Measurements from ENCODE around the gene MRPS27. TPM values are rescaled to one million over a fixed set of nuclear protein-coding genes. Genes with fewer than 3 reads are reported as not detected.

Gene MRPS27
- total and polyA plus RNA-seq, 10 donors: 23.5 to 55.5 (median 42.6) TPM

DNA sequence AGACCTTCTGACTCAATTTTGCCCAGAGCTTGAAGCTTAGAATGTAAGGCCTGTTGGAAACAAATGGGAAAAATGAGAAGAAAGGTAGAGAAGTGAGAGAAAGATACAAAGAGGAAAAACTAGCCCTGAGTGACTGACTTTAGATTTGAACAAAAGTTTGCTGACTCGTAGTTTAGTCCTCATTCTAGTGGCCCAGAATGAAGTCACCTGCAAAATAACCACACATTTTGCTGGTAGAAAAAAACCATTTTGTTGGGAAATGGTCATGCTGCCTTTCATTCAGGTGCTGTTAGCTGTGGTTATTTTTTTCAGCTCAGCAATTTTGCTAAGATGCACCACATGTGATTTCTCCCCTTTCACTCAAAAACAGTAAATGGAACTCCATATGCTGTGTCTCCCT lies 98.9 kb downstream of the MRPS27 start:
- TF ChIP-seq CTCF (IDR thresholded peaks at IDR 0.05 in 8 of 11, conservative IDR thresholded peaks at IDR 0.05 in 3 of 11): no peak
- TF ChIP-seq POLR2A (IDR thresholded peaks at IDR 0.05): no peak
- TF ChIP-seq POLR2AphosphoS5 (IDR thresholded peaks at IDR 0.05): no peak
- Histone ChIP-seq H3K27ac (no peak overlapping the region), H3K27me3 (replicated peaks in 1 of 7) (no peaks in the 10 kb centered on the region), H3K9me3 (no peaks in the 10 kb centered on the region), H3K36me3 (peaks cover 0 to 100% (median 78%) of the 10 kb centered on the region in 6 donors), H3K4me1 (no peaks in the 10 kb centered on the region), H3K4me3 (no peak overlapping the region)
- no peak for DNase-seq
- intact Hi-C loops (cut with DNase I; ENCODE audit: low total_unique reads): no loop called here
- WGBS, 5 donors: 85 to 100% (median 93%) methylated on average over 1 of the region's 1 CpG

GRCh38 chr5:72216756-72217155 lies 103.3 kb downstream of the MRPS27 start:
- Histone ChIP-seq H3K9me3 (no peaks in the 10 kb centered on the region), H3K27me3 (replicated peaks in 1 of 7) (no peaks in the 10 kb centered on the region), H3K4me1 (no peaks in the 10 kb centered on the region), H3K27ac (no peak overlapping the region), H3K4me3 (no peak overlapping the region), H3K36me3 (peaks cover 0 to 60% (median 42%) of the 10 kb centered on the region in 6 donors)
- no peak for TF ChIP-seq POLR2AphosphoS5 (IDR thresholded peaks at IDR 0.05)
- no peak for DNase-seq
- 92 to 98% (median 96%) methylated on average over 3 of the region's 3 CpGs for WGBS, 5 donors
- intact Hi-C loops (cut with DNase I; ENCODE audit: low total_unique reads): no loop called here

DNA sequence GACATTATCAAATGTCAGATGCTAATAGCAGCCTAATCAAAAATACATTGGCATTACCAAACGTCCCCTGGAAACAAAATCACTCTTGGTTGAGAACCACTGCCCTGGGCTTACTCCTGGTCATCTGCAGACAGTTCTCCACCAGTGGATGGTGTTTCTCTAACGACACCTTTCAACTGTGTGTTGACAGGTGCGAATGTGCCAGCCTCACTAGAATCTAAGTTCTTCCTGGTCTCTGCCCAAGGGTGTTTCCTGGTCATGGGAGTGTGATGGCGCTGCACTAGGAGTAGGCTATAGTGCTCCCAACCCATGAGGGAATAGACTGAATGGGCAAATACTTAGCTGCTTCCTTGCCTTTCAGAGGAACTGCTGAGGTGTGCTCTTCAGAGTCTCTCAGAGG lies 105.9 kb downstream of the MRPS27 start:
- 86 to 94% (median 91%) methylated on average over 4 of the region's 4 CpGs for WGBS, 5 donors
- TF ChIP-seq POLR2AphosphoS5 (IDR thresholded peaks at IDR 0.05) (no peak), POLR2A (IDR thresholded peaks at IDR 0.05) (no peak), CTCF (IDR thresholded peaks at IDR 0.05 in 8 of 11, conservative IDR thresholded peaks at IDR 0.05 in 3 of 11) (no peak)
- intact Hi-C loops (cut with DNase I; ENCODE audit: low total_unique reads): no loop called here
- no peak for DNase-seq
- Histone ChIP-seq H3K9me3 (no peaks in the 10 kb centered on the region), H3K27me3 (replicated peaks in 1 of 7) (no peaks in the 10 kb centered on the region), H3K4me1 (peaks cover 0 to 12% (median 0%) of the 10 kb centered on the region in 6 donors), H3K27ac (no peak overlapping the region), H3K36me3 (peaks cover 0 to 34% (median 17%) of the 10 kb centered on the region in 6 donors), H3K4me3 (no peak overlapping the region)

DNA sequence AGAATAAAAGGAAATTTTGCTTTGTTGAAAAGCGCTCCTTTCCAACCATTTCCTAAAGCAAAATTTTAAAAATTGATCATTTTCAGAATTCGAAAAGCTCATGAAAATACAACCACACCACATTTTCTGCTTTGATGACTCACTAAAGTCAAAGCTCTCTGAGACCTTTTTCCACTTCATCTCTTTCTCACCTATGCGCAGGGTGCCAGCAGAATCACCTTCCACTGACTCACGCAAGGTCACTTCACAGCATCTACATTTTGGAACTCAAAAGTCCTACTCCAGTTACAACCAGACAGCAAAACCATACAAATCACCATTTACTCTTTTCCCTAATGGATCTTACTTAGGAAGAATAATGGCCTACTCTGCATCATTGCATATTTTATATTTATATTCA lies 106.6 kb downstream of the MRPS27 start:
- H3K4me3 ChIP-seq: no peak overlapping the region
- H3K36me3 ChIP-seq: peaks cover 0 to 27% (median 10%) of the 10 kb centered on the region in 6 donors
- no peaks in the 10 kb centered on the region for H3K27me3 ChIP-seq (replicated peaks in 1 of 7)
- WGBS, 5 donors: 95 to 98% (median 97%) methylated on average over 4 of the region's 4 CpGs
- H3K27ac ChIP-seq: no peak overlapping the region
- intact Hi-C loops (cut with DNase I; ENCODE audit: low total_unique reads): no loop called here
- no peak for DNase-seq
- TF ChIP-seq POLR2A (IDR thresholded peaks at IDR 0.05): no peak
- TF ChIP-seq CTCF (IDR thresholded peaks at IDR 0.05 in 8 of 11, conservative IDR thresholded peaks at IDR 0.05 in 3 of 11): no peak
- no peak for TF ChIP-seq POLR2AphosphoS5 (IDR thresholded peaks at IDR 0.05)
- peaks cover 0 to 12% (median 0%) of the 10 kb centered on the region in 6 donors for H3K4me1 ChIP-seq
- H3K9me3 ChIP-seq: no peaks in the 10 kb centered on the region

- DNase-seq: no peak
- Histone ChIP-seq H3K27me3 (replicated peaks in 1 of 7) (no peaks in the 10 kb centered on the region), H3K36me3 (peaks cover 0 to 14% (median 0%) of the 10 kb centered on the region in 6 donors), H3K4me3 (no peak overlapping the region), H3K27ac (no peak overlapping the region), H3K9me3 (no peaks in the 10 kb centered on the region), H3K4me1 (peaks cover 0 to 12% (median 0%) of the 10 kb centered on the region in 6 donors)
- TF ChIP-seq POLR2A (IDR thresholded peaks at IDR 0.05): no peak
- no peak for TF ChIP-seq POLR2AphosphoS5 (IDR thresholded peaks at IDR 0.05)
- no peak for TF ChIP-seq CTCF (IDR thresholded peaks at IDR 0.05 in 8 of 11, conservative IDR thresholded peaks at IDR 0.05 in 3 of 11)
- 90 to 100% (median 93%) methylated on average over 2 of the region's 2 CpGs for WGBS, 5 donors
- intact Hi-C loops (cut with DNase I; ENCODE audit: low total_unique reads): no loop called here
Observed at GRCh38 chr5:72212171-72212570, 107.9 kb downstream of the MRPS27 start.

Measured in spleen (tissue), 11 donors.